CD4-positive, alpha-beta memory T cell (primary cell): ENCODE measurements around the gene BLACAT1. TPM values are rescaled to one million over a fixed set of nuclear protein-coding genes. Genes with fewer than 3 reads are reported as not detected.
"Not testable (repeated sequence)": the region's sequence is repeated elsewhere in the genome, so short reads cannot be mapped to it uniquely, and the experiment has no call there.

Experiments used
- CTCF ChIA-PET: fragments of 350-600 bp; sonication (Branson Sonifier 250); formaldehyde crosslinking; loops from one replicate; lab custom pipeline; 2021; ENCODE audit warnings: inconsistent platforms; ENCODE audit not compliant: partially characterized antibody; lab: Charles Lee
- POLR2A ChIA-PET: fragments of 350-600 bp; sonication (Branson Sonifier 250); formaldehyde crosslinking; loops from one replicate; lab custom pipeline; 2021; ENCODE audit not compliant: partially characterized antibody; lab: Charles Lee
- DNase-seq, 5 donors: peaks; one replicate each; pipeline versions ENCODE4 v3.0.0 to v3.0.0-alpha.2; 2020 to 2022; ENCODE audit warnings: mixed read lengths in 1 of 5
- H3K27ac ChIP-seq: one replicate; pipeline ENCODE4 v1.7.0; 2013; ENCODE audit warnings: low read depth, low read length
- H3K27me3 ChIP-seq: 2 replicates; pipeline ENCODE4 v1.7.0; 2013; ENCODE audit warnings: mild to moderate bottlenecking, low read length, moderate library complexity; ENCODE audit not compliant: insufficient read depth
- H3K36me3 ChIP-seq: 2 replicates; pipeline ENCODE4 v1.7.0; 2013; ENCODE audit warnings: mild to moderate bottlenecking, low read length, moderate library complexity; ENCODE audit not compliant: insufficient read depth
- H3K4me1 ChIP-seq: 2 replicates; pipeline ENCODE4 v1.7.0; 2013; ENCODE audit warnings: mild to moderate bottlenecking, low read length, moderate library complexity; ENCODE audit not compliant: insufficient read depth
- H3K4me3 ChIP-seq, 2 donors: one replicate each; pipeline ENCODE4 v1.7.0; 2013; ENCODE audit warnings: low read length in 2 of 2, mild to moderate bottlenecking in 1 of 2
- H3K9me3 ChIP-seq, 2 donors: one replicate each; pipeline ENCODE4 v1.7.0; 2013; ENCODE audit warnings: low read length in 2 of 2, control low read depth in 1 of 2; ENCODE audit not compliant: control insufficient read depth in 1 of 2
- H3K27ac Mint-ChIP-seq, 7 donors: one replicate each; pipeline ENCODE4 v1.8.0; 2020 to 2021; ENCODE audit warnings: mixed read lengths in 7 of 7, mild to moderate bottlenecking in 6 of 7, inconsistent platforms in 3 of 7, moderate library complexity in 3 of 7
- H3K27me3 Mint-ChIP-seq, 2 donors: one replicate each; pipeline ENCODE4 v1.8.0; 2020 to 2021; ENCODE audit warnings: mixed read lengths in 2 of 2
- H3K36me3 Mint-ChIP-seq, 2 donors: one replicate each; pipeline ENCODE4 v1.8.0; 2020 to 2021; ENCODE audit warnings: mixed read lengths in 2 of 2, inconsistent platforms in 1 of 2, mild to moderate bottlenecking in 1 of 2
- H3K4me1 Mint-ChIP-seq, 4 donors: one replicate each; pipeline ENCODE4 v1.8.0; 2020 to 2021; ENCODE audit warnings: mixed read lengths in 4 of 4, mild to moderate bottlenecking in 1 of 4
- H3K4me3 Mint-ChIP-seq, 8 donors: one replicate each; pipeline ENCODE4 v1.8.0; 2020 to 2021; ENCODE audit warnings: mixed read lengths in 8 of 8, mild to moderate bottlenecking in 7 of 8, moderate library complexity in 6 of 8, inconsistent platforms in 3 of 8
- H3K9me3 Mint-ChIP-seq, 8 donors: one replicate each; pipeline ENCODE4 v1.8.0; 2020 to 2021; ENCODE audit warnings: mixed read lengths in 8 of 8, mild to moderate bottlenecking in 5 of 8, inconsistent platforms in 3 of 8, moderate library complexity in 1 of 8
- intact Hi-C: fragments of 100-400 bp; cut with micrococcal nuclease; formaldehyde crosslinking; loops from one replicate; pipeline ENCODE4 v1.15.1; 2023
- polyA plus RNA-seq, 2 donors: library from polyadenylated mRNA; unstranded; fragments of 300-500 nt; fragmentation: Illumina TruSeq; gene quantifications; one replicate each; pipeline ENCODE4 v1.2.3, GENCODE V29; 2021
- total RNA-seq, 2 experiments: library from RNA; stranded (reverse); gene quantifications; one replicate each; pipeline ENCODE4 v1.2.3, GENCODE V29; 2021

The BLACAT1 gene
- total and polyA plus RNA-seq, 4 experiments from 2014 or later: 0.42 to 0.44 TPM; not detected in 2

DNA sequence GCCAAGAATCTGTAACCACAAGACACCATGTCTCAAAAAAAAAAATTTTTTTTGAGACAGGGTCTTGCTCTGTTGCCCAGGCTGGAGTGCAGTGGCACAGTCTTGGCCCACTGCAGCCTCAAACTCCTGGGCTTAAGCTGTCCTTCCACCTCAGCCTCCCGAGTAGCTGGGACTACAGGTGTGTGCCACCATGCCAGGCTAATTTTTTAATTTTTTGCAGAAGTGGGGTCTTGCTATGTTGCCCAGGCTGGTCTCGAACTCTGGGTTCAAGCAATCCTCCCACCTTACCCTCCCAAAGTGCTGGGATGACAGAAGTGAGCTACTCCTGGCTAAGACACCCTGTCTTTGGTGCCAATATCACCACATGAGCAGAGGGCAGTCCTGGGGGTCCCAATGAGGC, 23.1 kb upstream of the BLACAT1 start:
- H3K4me3 ChIP-seq, H3K36me3 Mint-ChIP-seq, H3K9me3 ChIP-seq, H3K27me3 ChIP-seq, H3K27ac ChIP-seq, H3K4me3 Mint-ChIP-seq, intact Hi-C loops, H3K36me3 ChIP-seq, DNase-seq: not testable (repeated sequence)
- ChIA-PET CTCF (interaction anchor here (1.2 to 6.0 kb wide), 5 partner anchors 9 to 144 kb away, joined by 3 to 27 read pairs (median 7); no protein-coding TSS in a partner anchor), POLR2A (interaction anchor here (2.5 kb wide), 1 partner anchor 38 kb away, joined by 11 read pairs; no protein-coding TSS in a partner anchor)
- H3K4me1 ChIP-seq: peaks cover 29% of the 10 kb centered on the region
- Mint-ChIP-seq H3K4me1 (peaks cover 21 to 52% (median 33%) of the 10 kb centered on the region in 4 donors), H3K27ac (peak overlapping the region in 1 of 7 donors; percentile 81), H3K27me3 (peaks cover 18 to 20% of the 10 kb centered on the region in 2 donors), H3K9me3 (peaks cover 0 to 18% (median 14%) of the 10 kb centered on the region in 8 donors)

DNA sequence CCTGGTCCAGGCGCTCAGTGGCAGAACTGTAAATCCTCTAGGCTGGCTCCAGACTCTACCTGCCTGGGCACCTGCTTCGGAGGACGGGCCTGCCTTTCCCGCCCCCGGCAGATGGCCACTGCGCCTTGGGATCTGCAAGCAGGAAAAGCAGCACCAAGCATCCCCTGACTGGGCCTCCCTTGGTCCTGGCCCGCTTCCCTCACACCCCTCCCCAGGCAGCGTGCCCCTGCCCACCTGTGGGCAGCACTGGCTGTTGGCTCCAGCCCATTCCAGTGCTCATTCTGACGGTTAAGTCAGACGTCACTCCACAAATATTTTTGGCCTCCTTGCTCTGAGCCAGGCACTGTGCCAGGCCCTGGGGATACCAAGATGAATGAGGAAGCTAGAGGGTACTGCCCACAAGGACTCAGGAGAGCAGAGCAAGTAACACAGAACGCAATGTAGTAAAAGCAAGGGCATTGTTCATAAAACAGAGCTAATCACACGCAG, 22.0 kb upstream of the BLACAT1 start:
- Histone ChIP-seq H3K27me3 (no peaks in the 10 kb centered on the region), H3K27ac (no peak overlapping the region), H3K36me3 (no peaks in the 10 kb centered on the region), H3K4me3 (no peak overlapping the region), H3K4me1 (peaks cover 29% of the 10 kb centered on the region), H3K9me3 (peaks cover 0 to 8% of the 10 kb centered on the region in 2 donors)
- intact Hi-C loops: no loop called here
- peaks cover 19 to 40% (median 27%) of the 10 kb centered on the region in 4 donors for H3K4me1 Mint-ChIP-seq
- DNase-seq: no peak
- ChIA-PET CTCF (interaction anchor here (1.1 to 6.0 kb wide), 6 partner anchors 10 to 143 kb away, joined by 3 to 27 read pairs (median 4); no protein-coding TSS in a partner anchor), POLR2A (interaction anchor here (0.8 kb wide), 1 partner anchor 21 kb away, joined by 3 read pairs; the partner anchor contains the start of gene BLACAT1)
- peaks cover 15 to 19% of the 10 kb centered on the region in 2 donors for H3K27me3 Mint-ChIP-seq
- H3K36me3 Mint-ChIP-seq: no peaks in the 10 kb centered on the region
- H3K27ac Mint-ChIP-seq: peak overlapping the region in 1 of 7 donors; percentile 45
- H3K9me3 Mint-ChIP-seq: peaks cover 0 to 18% (median 14%) of the 10 kb centered on the region in 8 donors
- no peak overlapping the region for H3K4me3 Mint-ChIP-seq

DNA sequence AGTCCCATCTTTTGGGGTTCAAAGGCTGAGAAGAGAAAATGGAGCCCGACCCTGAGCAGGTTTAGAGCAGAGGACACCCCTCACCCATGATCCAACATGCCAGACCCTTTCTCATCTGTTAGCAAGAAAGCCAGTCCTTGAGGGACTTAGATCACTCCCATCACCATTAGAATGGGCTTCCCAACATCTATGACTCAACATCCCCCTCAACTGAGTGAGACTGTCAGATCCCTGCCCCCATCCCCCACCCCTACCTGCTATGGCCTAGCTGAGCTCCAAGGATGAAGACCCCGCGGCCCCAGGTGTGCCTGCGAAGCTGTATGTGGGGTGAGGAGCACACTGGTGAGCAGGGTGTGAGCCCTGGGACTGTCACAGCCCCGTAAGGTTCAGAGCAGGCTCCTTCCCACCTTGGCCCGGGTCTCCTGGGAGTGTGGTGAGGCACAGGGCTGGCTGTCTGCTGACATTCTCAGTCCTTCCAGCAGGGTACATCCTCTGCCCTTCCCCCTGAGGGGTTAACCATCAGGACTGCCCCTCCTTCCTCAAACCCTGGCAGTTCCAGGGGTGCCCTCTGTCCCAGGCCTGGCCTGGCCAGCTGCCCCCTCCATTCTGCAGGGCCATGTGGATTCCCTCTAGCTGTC, 21.4 kb upstream of the BLACAT1 start:
- intact Hi-C loops: no loop called here

DNA sequence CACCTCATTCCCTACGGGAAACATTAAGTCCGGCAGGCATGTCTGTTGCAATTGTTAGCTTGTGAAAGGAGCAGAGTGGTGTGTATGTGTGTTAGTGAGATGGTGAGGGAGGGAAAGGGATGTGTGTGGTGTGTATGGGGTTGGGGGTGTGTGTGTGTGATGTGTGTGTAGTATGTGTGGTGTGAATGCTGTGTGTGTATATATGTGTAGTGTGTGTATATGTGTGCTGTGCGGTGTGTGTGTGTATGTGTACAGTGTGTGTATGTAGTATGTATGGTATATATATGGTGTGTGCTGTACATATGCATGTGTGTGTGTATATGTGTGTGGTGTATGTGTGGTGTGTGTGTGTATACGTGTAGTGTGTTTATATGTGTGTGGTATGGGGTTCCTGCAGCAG, 20.8 kb upstream of the BLACAT1 start:
- Mint-ChIP-seq H3K27ac (peak overlapping the region in 1 of 7 donors; percentile 29), H3K4me1 (peaks cover 22 to 28% (median 24%) of the 10 kb centered on the region in 4 donors), H3K36me3 (no peaks in the 10 kb centered on the region), H3K4me3 (no peak overlapping the region), H3K9me3 (peaks cover 0 to 18% (median 14%) of the 10 kb centered on the region in 8 donors), H3K27me3 (peaks cover 18 to 24% of the 10 kb centered on the region in 2 donors)
- H3K36me3 ChIP-seq: no peaks in the 10 kb centered on the region
- CTCF ChIA-PET: interaction anchor here (4.7 kb wide), 1 partner anchor 10 kb away, joined by 43 read pairs; no protein-coding TSS in a partner anchor
- H3K27ac ChIP-seq: no peak overlapping the region
- no peak overlapping the region for H3K4me3 ChIP-seq
- no peaks in the 10 kb centered on the region for H3K27me3 ChIP-seq
- POLR2A ChIA-PET: no interaction called here
- no peak for DNase-seq
- peaks cover 0 to 8% of the 10 kb centered on the region in 2 donors for H3K9me3 ChIP-seq
- intact Hi-C loops: no loop called here
- H3K4me1 ChIP-seq: peaks cover 24% of the 10 kb centered on the region

More for the DNA sequence above, 21.4 kb upstream of the BLACAT1 start:
- Histone ChIP-seq H3K27ac (no peak overlapping the region), H3K4me3 (no peak overlapping the region), H3K27me3 (no peaks in the 10 kb centered on the region), H3K36me3 (no peaks in the 10 kb centered on the region), H3K4me1 (peaks cover 29% of the 10 kb centered on the region), H3K9me3 (peaks cover 0 to 8% of the 10 kb centered on the region in 2 donors)
- peak overlapping the region in 1 of 7 donors; percentile 29 for H3K27ac Mint-ChIP-seq
- no peaks in the 10 kb centered on the region for H3K36me3 Mint-ChIP-seq
- H3K27me3 Mint-ChIP-seq: peaks cover 15 to 22% of the 10 kb centered on the region in 2 donors
- ChIA-PET CTCF (interaction anchor here (1.1 to 6.0 kb wide), 5 partner anchors 9 to 81 kb away, joined by 3 to 43 read pairs (median 27); no protein-coding TSS in a partner anchor), POLR2A (no interaction called here)
- no peak for DNase-seq
- H3K9me3 Mint-ChIP-seq: peaks cover 0 to 18% (median 14%) of the 10 kb centered on the region in 8 donors
- H3K4me1 Mint-ChIP-seq: peaks cover 22 to 34% (median 26%) of the 10 kb centered on the region in 4 donors
- H3K4me3 Mint-ChIP-seq: no peak overlapping the region

DNA sequence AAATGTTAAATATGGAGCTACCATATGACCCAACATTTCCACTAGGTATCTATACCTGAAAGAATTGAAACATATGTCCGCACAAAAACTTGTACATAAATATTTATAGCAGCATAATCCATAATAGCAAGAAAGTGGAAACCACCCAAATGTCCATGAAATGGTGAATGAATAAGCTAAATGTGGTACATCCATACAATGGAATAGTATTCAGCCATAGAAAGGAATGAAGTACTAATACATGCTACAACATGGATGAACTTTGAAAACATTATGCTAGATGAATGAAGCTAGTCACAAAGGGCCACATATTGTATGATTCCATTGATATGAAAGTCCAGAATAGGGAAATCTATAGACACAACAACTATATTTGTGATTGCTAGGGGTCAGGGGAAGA, 20.0 kb upstream of the BLACAT1 start:
- no peak for DNase-seq
- CTCF ChIA-PET: interaction anchor here (0.7 to 4.7 kb wide), 6 partner anchors 11 to 122 kb away, joined by 3 to 43 read pairs (median 5); no protein-coding TSS in a partner anchor
- peaks cover 15 to 20% (median 18%) of the 10 kb centered on the region in 4 donors for H3K4me1 Mint-ChIP-seq
- H3K27ac Mint-ChIP-seq: no peak overlapping the region
- POLR2A ChIA-PET: no interaction called here
- peaks cover 14 to 23% of the 10 kb centered on the region in 2 donors for H3K27me3 Mint-ChIP-seq
- Histone ChIP-seq H3K4me1 (peaks cover 17% of the 10 kb centered on the region), H3K27ac (no peak overlapping the region), H3K4me3 (no peak overlapping the region), H3K27me3 (no peaks in the 10 kb centered on the region), H3K9me3 (peaks cover 0 to 8% of the 10 kb centered on the region in 2 donors), H3K36me3 (no peaks in the 10 kb centered on the region)
- H3K4me3 Mint-ChIP-seq: no peak overlapping the region
- H3K9me3 Mint-ChIP-seq: peaks cover 0 to 18% (median 14%) of the 10 kb centered on the region in 8 donors
- intact Hi-C loops: no loop called here
- H3K36me3 Mint-ChIP-seq: no peaks in the 10 kb centered on the region

DNA sequence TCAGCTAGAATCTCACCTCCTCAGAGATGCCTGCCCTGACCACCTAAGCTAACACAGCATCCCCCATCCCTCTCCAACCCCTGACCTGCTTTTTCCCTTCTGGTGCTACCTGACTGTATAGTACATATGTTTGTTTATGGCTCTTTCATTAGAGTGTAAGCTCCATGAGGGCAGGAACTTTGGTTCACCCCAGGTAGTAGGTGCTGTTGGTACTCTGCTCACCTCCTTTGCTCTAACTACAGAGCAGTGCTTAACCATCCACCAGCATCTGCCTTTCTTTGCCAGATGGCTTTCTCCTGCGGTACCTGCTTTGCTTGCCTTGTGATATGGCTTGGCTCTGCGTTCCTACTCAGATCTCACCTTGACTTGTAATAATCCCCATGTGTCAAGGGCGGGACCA, 18.7 kb upstream of the BLACAT1 start:
- CTCF ChIA-PET: interaction anchor here (1.1 to 4.7 kb wide), 6 partner anchors 12 to 149 kb away, joined by 3 to 43 read pairs (median 4); no protein-coding TSS in a partner anchor
- intact Hi-C loops: no loop called here

DNA sequence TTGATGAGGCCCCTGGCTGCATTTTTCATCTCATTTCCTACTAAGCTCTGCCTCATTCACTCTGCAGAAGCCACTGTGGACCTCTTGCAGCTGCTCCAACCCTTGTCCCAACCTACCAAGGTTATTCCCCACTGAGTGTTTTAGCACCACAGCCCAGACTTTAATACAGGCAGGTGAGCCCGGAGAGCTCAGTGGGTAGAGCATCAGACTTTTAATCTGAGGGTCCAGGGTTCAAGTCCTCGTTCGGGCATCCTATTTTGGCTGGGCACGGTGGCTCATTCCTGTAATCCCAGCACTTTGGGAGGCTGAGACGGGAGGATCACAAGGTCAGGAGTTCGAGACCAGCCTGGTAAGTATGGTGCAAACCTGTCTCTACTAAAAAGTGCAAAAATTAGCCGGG, 18.1 kb upstream of the BLACAT1 start:
- Histone ChIP-seq H3K27ac (no peak overlapping the region), H3K36me3 (no peaks in the 10 kb centered on the region), H3K4me3 (no peak overlapping the region), H3K27me3 (no peaks in the 10 kb centered on the region), H3K4me1 (peaks cover under 1% of the 10 kb centered on the region), H3K9me3 (peaks cover 0 to 8% of the 10 kb centered on the region in 2 donors)
- intact Hi-C loops: no loop called here
- POLR2A ChIA-PET: no interaction called here
- CTCF ChIA-PET: interaction anchor here (4.7 kb wide), 1 partner anchor 12 kb away, joined by 43 read pairs; no protein-coding TSS in a partner anchor
- no peak overlapping the region for H3K4me3 Mint-ChIP-seq
- H3K27ac Mint-ChIP-seq: no peak overlapping the region
- DNase-seq: no peak
- peaks cover 0 to 6% (median 5%) of the 10 kb centered on the region in 4 donors for H3K4me1 Mint-ChIP-seq
- H3K9me3 Mint-ChIP-seq: peaks cover 0 to 18% (median 14%) of the 10 kb centered on the region in 8 donors
- H3K36me3 Mint-ChIP-seq: no peaks in the 10 kb centered on the region
- H3K27me3 Mint-ChIP-seq: peaks cover 17 to 24% of the 10 kb centered on the region in 2 donors

More for the DNA sequence above, 18.7 kb upstream of the BLACAT1 start:
- POLR2A ChIA-PET: no interaction called here
- DNase-seq: no peak
- H3K36me3 Mint-ChIP-seq: no peaks in the 10 kb centered on the region
- peaks cover 14 to 23% of the 10 kb centered on the region in 2 donors for H3K27me3 Mint-ChIP-seq
- H3K27ac ChIP-seq: no peak overlapping the region
- H3K4me3 Mint-ChIP-seq: no peak overlapping the region
- H3K27ac Mint-ChIP-seq: no peak overlapping the region
- H3K27me3 ChIP-seq: no peaks in the 10 kb centered on the region
- peaks cover 5% of the 10 kb centered on the region for H3K4me1 ChIP-seq
- peaks cover 0 to 18% (median 14%) of the 10 kb centered on the region in 8 donors for H3K9me3 Mint-ChIP-seq
- peaks cover 0 to 8% of the 10 kb centered on the region in 2 donors for H3K9me3 ChIP-seq
- H3K4me1 Mint-ChIP-seq: peaks cover 3 to 8% (median 7%) of the 10 kb centered on the region in 4 donors
- no peak overlapping the region for H3K4me3 ChIP-seq
- H3K36me3 ChIP-seq: no peaks in the 10 kb centered on the region
